Cerebellar cortex (tissue), 1 donor: Measurements from ENCODE around the gene IL21R.
A peak's percentile ranks its signal among the peaks of the same experiment; 100 is the strongest.

Experiments used
- DNase-seq: peaks from one replicate; pipeline ENCODE4 v3.0.0-alpha.2; 2015; ENCODE audit warnings: low spot score

The IL21R gene

GRCh38 chr16:27486344-27486743 lies 84.4 kb downstream of the IL21R start:
- no peak for DNase-seq

GRCh38 chr16:27486760-27487159 lies 84.8 kb downstream of the IL21R start:
- DNase-seq = no peak

DNA sequence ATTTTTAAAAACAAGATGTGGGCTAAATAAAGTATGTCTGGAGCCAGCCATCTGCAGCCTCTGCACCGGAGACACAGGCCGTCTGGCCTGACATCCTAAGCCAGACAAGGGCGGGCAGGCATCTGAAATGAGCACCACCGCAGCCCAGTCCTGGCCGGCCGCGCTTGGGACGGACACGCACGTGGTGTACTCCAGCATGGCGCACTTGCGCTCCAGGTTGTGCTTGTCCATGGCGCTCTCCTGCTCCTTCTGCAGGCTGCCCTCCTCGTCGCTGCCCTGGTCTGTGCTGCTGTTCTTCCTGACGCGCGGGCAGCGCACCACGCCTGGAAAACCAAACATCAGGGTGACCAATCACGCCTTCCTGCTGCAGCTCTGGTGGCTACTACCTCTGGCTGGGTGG lies 87.4 kb downstream of the IL21R start:
- no peak for DNase-seq

DNA sequence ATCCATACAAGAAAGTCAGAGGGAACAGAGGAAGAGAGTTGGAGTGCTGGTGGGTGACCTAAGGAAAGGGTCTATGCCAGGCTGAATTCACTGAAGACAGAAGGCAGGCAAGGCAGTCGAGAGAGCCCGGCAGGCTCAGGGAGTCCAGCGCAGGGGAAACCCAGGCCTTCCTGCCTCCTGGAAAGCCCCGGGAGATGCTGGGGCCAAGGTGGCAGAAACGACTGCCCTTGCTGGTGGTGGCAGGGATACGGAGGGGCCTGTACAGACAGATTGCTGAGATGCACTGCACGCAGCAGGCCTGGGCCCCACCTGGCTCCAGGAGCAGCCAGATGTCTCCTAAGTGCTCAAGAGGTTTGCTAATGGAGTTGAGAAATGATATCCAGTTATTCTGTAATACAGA lies 87.9 kb downstream of the IL21R start:
- no peak for DNase-seq

DNA sequence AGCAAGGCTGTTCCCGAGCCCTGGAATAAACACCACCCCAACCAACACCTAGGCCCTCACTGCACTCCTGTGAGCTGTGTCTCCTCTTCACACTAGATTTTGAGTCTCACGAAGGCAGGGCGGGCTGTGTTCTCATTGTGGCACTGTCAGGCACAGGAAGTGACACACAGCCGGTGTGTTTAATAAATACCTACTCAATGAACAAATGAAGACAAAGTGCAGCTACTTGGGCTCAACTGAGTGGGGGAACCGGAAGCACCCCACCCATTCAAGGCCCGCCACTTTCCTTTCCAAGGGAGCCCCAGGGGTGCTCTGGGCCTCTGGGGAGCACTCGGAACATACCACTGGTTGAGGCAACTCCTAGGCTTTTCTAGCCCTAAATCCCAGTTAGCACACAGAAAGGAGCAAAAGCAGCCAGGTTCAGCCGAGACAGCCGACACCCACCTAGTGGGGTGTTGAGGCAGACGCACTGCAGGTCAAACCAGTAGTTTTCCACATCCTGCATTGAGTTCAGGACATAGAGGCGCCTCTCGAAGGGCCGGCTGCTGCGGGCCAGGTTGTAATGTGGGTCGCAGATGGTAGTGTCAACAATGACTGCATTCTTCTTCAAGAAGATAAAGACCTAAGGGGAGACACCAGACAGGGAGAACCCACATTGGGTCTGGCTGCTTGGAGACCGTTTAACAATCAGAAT lies 90.1 kb downstream of the IL21R start:
- no peak for DNase-seq

GRCh38 chr16:27492588-27492979 lies 90.6 kb downstream of the IL21R start:
- DNase-seq = no peak

DNA sequence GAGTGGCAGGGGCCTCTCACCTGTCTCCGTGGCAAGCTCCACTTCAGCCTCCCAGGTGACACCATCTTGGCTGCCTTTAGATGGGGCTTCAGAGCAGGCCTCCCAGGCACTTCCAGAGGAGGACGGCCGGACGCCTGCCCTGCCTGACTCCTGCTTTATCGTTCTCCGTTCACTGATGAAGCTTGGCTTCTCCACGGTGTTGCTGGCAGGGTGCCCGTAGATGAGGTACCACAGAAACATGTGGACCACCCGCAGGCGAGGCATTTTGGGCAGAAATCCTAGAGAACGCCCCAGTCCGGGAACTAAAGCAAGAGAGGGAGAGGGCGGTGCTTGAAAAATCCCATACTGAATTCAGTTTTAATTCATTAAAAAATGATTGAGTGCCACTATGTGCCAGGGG lies 93.2 kb downstream of the IL21R start:
- DNase-seq = peak; percentile 56

DNA sequence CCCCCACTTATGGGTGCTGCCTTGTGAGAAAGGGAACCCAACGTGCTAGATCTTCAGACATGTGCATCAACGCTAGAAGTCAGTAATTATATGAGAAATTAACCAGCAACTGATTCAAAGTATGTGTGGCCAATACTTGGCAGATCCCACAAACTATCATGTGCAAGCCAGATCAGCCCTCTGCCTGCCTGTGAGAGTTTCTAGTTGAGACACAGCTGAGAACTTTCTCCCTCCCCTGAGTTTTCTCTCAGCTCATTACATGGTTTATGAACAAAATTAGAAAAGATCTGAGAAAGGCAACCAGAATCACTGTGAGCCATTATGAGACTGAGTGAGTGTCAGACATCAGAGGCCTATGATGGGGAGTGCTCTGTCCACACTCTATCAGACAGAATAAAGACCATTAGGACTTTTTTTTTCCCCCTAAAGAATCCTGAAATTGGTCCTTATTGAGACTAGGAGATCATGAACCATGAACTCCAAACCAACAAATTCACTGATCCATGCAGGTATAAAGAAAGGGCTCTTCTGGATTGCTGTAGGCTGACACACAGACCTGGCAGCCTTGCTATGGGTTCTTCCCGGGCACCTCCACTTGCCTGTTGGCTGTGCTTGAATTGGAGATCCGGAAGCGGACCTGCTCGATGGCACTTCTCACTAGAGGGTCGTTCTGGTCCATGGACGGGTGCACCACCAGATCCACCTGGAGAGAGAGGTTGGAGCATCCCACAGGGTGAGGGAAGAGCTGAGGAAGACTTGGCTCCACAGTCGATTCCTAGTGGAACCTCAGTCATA lies 96.3 kb downstream of the IL21R start:
- DNase-seq = no peak

DNA sequence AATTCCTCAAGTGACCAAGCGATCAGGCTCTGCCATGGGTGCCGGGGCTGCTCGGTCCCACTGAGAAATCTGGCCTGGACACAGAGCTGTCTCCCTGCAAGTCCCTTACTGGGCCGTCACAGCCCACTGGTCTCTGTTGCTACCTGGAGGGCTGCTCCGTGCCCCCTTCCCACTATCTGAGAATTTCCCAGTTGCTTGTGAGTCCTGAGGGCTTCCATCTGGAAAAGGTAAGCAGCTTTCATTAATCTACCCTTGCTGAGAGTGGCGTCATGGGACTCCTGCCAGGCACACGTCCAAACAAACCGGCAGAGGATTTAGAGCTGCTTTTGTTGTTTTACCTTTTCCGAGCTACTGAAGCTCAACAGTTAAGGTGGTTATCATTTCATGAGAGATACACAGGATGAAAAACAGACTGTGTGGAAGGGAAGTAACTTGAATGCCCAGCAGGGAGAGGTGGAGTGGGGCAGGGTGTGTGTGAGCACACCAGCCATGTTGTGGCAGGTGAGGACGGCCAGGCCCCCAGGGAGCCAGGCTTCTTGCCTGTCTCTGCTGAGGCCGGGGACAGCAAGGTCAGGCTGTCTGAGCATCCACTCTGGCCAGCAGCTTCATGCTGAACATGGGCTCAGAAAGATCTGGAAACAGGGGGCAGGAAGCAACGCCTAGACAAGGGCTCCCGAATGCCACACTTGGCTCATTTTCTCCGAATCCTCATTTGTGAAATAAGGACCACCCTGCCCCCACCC lies 97.1 kb downstream of the IL21R start:
- peak; percentile 17 for DNase-seq

GRCh38 chr16:27499659-27500055 lies 97.7 kb downstream of the IL21R start:
- no peak for DNase-seq

DNA sequence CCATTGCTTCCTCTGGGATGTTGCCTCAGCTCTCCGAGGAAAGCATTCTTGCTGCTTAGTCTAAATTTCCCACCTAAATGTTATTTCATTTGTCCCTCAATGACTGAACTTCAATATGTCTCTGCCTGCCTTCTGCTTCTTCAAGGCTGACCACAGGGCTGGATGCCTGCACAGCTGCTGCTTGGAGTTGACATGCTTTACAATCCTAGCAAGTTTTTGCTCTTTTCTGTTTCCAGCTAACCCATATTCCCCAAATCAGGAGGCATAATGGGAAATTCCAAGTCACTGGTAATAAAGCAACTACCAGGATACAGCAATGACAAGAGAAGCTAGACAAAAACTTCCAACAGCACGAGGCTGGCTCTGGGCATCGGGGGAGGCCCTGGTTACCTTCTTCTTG lies 98.8 kb downstream of the IL21R start:
- DNase-seq = no peak
